Gastroesophageal sphincter (tissue), 3 donors: ENCODE data around the gene SIDT1.
"Not testable (repeated sequence)": the region's sequence is repeated elsewhere in the genome, so short reads cannot be mapped to it uniquely, and the experiment has no call there.

Source experiments
- POLR2A ChIP-seq, 2 donors: fragments of 450-650 bp; IDR thresholded peaks; one replicate each; pipeline ENCODE4 v1.6.1; 2017; ENCODE audit warnings: antibody characterized with exemption in 2 of 2, mild to moderate bottlenecking in 2 of 2, moderate library complexity in 1 of 2
- TF ChIP-seq, protein P1 (sequence below), 4 experiments: fragments of 200-600 bp in 2 of 4; fragments of 450-650 bp in 2 of 4; sonication (generic) in 1 of 4; IDR thresholded peaks; one replicate each; pipeline ENCODE4 v1.5.1; 2017 to 2019; ENCODE audit warnings: antibody characterized with exemption in 4 of 4, mild to moderate bottlenecking in 2 of 4, moderate library complexity in 2 of 4

DNA sequence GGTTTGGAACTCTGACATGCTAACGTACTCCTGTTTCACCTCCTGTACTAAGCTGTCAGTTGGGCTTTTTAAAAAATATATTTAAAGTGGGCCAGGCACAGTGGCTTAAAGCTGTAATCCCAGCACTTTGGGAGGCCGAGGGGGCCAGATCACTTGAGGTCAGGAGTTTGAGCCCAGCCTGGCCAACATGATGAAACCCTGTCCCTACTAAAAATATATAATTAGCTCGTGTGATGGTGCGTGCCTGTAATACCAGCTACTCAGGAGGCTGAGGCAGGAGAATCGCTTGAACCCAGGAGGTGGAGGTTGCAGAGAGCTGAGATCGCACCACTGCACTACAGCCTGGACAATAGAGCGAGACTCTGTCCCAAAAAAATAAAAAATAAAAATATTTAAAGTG, 103.7 kb downstream of the SIDT1 start:
- TF ChIP-seq, protein P1, sequence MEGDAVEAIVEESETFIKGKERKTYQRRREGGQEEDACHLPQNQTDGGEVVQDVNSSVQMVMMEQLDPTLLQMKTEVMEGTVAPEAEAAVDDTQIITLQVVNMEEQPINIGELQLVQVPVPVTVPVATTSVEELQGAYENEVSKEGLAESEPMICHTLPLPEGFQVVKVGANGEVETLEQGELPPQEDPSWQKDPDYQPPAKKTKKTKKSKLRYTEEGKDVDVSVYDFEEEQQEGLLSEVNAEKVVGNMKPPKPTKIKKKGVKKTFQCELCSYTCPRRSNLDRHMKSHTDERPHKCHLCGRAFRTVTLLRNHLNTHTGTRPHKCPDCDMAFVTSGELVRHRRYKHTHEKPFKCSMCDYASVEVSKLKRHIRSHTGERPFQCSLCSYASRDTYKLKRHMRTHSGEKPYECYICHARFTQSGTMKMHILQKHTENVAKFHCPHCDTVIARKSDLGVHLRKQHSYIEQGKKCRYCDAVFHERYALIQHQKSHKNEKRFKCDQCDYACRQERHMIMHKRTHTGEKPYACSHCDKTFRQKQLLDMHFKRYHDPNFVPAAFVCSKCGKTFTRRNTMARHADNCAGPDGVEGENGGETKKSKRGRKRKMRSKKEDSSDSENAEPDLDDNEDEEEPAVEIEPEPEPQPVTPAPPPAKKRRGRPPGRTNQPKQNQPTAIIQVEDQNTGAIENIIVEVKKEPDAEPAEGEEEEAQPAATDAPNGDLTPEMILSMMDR (IDR thresholded peaks at IDR 0.05), result not testable (repeated sequence)
- TF ChIP-seq POLR2A (IDR thresholded peaks at IDR 0.05), result not testable (repeated sequence)
